HEK293T (cell line): ENCODE data around the gene NR4A1.

Experiments used
- ELF4 ChIP-seq: fragments of 450-650 bp; IDR thresholded peaks from 2 replicates; pipeline ENCODE4 v1.6.1; 2017; ENCODE audit warnings: antibody characterized with exemption
- FOXA1 ChIP-seq: fragments of 450-650 bp; IDR thresholded peaks from 2 replicates; pipeline ENCODE4 v1.6.1; 2016; ENCODE audit warnings: mild to moderate bottlenecking
- SP1 ChIP-seq: fragments of 450-650 bp; IDR thresholded peaks from 2 replicates; pipeline ENCODE4 v1.6.1; 2017
- TARDBP ChIP-seq: fragments of 450-650 bp; IDR thresholded peaks from 2 replicates; pipeline ENCODE4 v1.6.1; 2016
- ZNF384 ChIP-seq: fragments of 450-650 bp; IDR thresholded peaks from 2 replicates; pipeline ENCODE4 v1.6.1; 2016

- TF ChIP-seq TARDBP: no peak
- no peak for TF ChIP-seq SP1
- no peak for TF ChIP-seq ELF4
- TF ChIP-seq ZNF384: no peak
- TF ChIP-seq FOXA1: no peak
Observed at GRCh38 chr12:52083638-52083996, 32.4 kb downstream of the NR4A1 start.
